ENCODE data around the gene TPP1.

The TPP1 gene

DNA sequence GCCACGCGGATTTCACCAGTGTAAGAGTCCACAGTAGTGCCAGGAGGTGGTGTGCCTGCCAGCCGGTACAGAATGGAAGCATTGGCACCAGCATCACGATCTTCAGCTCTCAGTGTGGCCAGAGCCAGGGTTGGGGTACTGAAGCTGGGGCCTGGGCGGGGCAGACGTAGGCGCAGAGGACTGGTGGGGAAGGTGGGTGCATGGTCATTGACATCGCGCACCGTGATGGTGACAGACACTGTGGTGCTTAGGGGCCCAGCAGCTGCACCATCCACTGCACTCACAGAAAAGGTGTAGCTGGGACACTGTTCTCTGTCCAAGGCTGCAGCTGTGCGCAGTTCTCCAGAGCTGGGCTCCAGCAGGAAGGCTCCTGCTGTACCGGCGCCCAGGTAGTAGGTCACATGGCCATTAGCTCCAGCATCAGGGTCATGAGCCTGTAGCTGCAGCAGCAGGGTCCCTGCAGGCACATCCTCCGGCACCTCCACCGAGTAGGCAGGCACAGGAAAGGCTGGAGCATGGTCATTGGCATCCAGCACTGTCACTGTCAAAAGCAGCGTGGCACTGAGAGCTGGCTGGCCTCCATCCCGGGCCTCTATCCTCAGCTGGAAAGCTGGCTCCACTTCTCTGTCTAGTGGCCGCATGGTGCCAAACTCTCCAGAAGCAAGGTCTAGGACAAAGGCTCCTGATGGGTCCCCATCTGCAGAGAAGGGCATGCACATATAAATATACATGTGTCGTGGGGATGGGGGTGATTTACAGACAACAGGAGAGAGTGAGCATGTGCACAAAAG is 7.9 kb upstream of the TPP1 start:
- peaks cover 30% of the 10 kb centered on the region for H3K36me3 ChIP-seq (ENCODE audit: control insufficient read depth, insufficient read depth, low read length)
- no peak overlapping the region for H3K27ac ChIP-seq (ENCODE audit: low read depth, low read length)
- no peak overlapping the region for H3K4me3 ChIP-seq (ENCODE audit: low read depth, low read length)
- peaks cover 30% of the 10 kb centered on the region for H3K27me3 ChIP-seq (ENCODE audit: control insufficient read depth, insufficient read depth, low read length)
- H3K9me3 ChIP-seq (ENCODE audit: control insufficient read depth, insufficient read depth, low read length) = no peaks in the 10 kb centered on the region
- no peak overlapping the region for H3K9ac ChIP-seq (ENCODE audit: low read depth, low read length)
- H3K4me1 ChIP-seq (ENCODE audit: control insufficient read depth, insufficient read depth, low read length) = no peaks in the 10 kb centered on the region

DNA sequence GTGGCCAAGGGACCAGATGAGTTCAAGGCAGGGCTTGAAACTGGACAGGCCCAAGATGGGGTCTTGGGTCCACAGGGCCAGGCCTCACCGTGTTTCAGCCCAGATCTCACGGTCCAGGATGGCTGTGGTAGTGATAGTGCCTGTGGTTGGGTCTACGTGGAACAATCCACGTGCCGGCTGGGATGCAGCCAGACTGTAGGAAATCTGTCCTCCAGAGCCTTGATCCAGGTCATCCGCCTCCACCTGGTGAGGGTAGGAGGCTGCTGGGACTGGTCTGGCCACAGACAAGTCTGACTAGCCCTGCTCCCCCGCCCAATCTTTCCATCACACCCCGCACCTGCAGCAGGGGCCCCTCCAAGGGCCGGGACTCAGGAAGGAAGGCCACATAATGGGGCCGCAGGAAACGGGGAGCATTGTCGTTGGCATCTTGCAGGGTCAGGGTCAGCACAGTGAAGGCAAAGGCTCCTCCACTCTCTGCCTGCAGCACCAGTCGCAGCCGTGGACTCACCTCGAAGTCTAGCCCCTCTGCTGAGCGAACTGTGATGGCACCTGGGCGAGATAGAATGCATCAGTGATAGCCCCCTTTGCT is 6.7 kb upstream of the TPP1 start:
- peaks cover 19% of the 10 kb centered on the region for H3K27me3 ChIP-seq (ENCODE audit: control insufficient read depth, insufficient read depth, low read length)
- peaks cover 30% of the 10 kb centered on the region for H3K36me3 ChIP-seq (ENCODE audit: control insufficient read depth, insufficient read depth, low read length)

DNA sequence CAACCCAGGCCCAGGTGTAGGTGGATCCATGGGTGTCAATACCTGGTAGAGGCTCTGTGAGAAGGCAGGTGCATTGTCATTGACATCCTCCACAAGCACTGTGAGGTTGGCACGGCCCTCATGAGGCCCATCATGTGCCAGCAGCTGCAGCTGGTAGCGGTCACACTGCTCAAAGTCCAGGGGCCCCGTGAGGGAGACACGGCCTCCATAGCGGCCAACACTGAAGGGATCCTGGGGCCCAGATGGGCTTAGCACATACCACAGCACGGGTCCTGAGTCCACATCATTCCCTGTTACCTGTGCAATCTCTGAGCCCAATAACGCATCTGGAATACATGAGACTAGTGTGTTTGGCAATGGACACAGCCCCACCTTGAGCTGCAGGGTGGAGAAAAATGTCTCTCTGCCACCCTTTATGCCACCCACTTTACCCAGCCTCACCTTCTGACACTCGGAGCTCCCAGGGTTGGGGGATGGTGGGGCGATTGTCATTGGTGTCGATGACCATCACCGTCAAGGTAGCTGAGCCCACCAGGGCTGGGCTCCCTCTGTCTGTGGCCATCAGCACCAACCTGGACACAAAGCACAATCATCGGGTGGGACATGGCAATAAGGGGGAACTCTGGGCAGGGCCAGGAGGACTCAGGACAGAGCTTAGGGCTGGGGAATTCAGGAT is 6.1 kb upstream of the TPP1 start:
- peaks cover 30% of the 10 kb centered on the region for H3K36me3 ChIP-seq (ENCODE audit: control insufficient read depth, insufficient read depth, low read length)
- peaks cover 6% of the 10 kb centered on the region for H3K4me1 ChIP-seq (ENCODE audit: control insufficient read depth, insufficient read depth, low read length)
- no peak overlapping the region for H3K4me3 ChIP-seq (ENCODE audit: low read depth, low read length)
- H3K9ac ChIP-seq (ENCODE audit: low read depth, low read length) = no peak overlapping the region
- no peaks in the 10 kb centered on the region for H3K9me3 ChIP-seq (ENCODE audit: control insufficient read depth, insufficient read depth, low read length)
- H3K27me3 ChIP-seq (ENCODE audit: control insufficient read depth, insufficient read depth, low read length) = peaks cover 13% of the 10 kb centered on the region
- no peak overlapping the region for H3K27ac ChIP-seq (ENCODE audit: low read depth, low read length)

More for the DNA sequence above, 6.7 kb upstream of the TPP1 start:
- Histone ChIP-seq H3K4me3 (ENCODE audit: low read depth, low read length) (no peak overlapping the region), H3K9me3 (ENCODE audit: control insufficient read depth, insufficient read depth, low read length) (no peaks in the 10 kb centered on the region), H3K9ac (ENCODE audit: low read depth, low read length) (no peak overlapping the region), H3K4me1 (ENCODE audit: control insufficient read depth, insufficient read depth, low read length) (peaks cover under 1% of the 10 kb centered on the region; the same call in 1 of the 2 replicates), H3K27ac (ENCODE audit: low read depth, low read length) (no peak overlapping the region)

GRCh38 chr11:6623391-6624363 is 4.5 kb upstream of the TPP1 start:
- Histone ChIP-seq H3K36me3 (ENCODE audit: control insufficient read depth, insufficient read depth, low read length) (peaks cover 30% of the 10 kb centered on the region), H3K9ac (ENCODE audit: low read depth, low read length) (no peak overlapping the region), H3K4me1 (ENCODE audit: control insufficient read depth, insufficient read depth, low read length) (peaks cover 17% of the 10 kb centered on the region), H3K27me3 (ENCODE audit: control insufficient read depth, insufficient read depth, low read length) (no peaks in the 10 kb centered on the region), H3K4me3 (ENCODE audit: low read depth, low read length) (no peak overlapping the region), H3K9me3 (ENCODE audit: control insufficient read depth, insufficient read depth, low read length) (no peaks in the 10 kb centered on the region), H3K27ac (ENCODE audit: low read depth, low read length) (no peak overlapping the region)

GRCh38 chr11:6622261-6623171 is 3.3 kb upstream of the TPP1 start:
- no peak overlapping the region for H3K27ac ChIP-seq (ENCODE audit: low read depth, low read length)

GRCh38 chr11:6621711-6622211 is 2.5 kb upstream of the TPP1 start:
- no peaks in the 10 kb centered on the region for H3K9me3 ChIP-seq (ENCODE audit: control insufficient read depth, insufficient read depth, low read length)
- no peak overlapping the region for H3K27ac ChIP-seq (ENCODE audit: low read depth, low read length)
- peaks cover 24% of the 10 kb centered on the region for H3K36me3 ChIP-seq (ENCODE audit: control insufficient read depth, insufficient read depth, low read length)
- peaks cover 22% of the 10 kb centered on the region for H3K4me1 ChIP-seq (ENCODE audit: control insufficient read depth, insufficient read depth, low read length)
- no peak overlapping the region for H3K4me3 ChIP-seq (ENCODE audit: low read depth, low read length)
- no peak overlapping the region for H3K9ac ChIP-seq (ENCODE audit: low read depth, low read length)
- H3K27me3 ChIP-seq (ENCODE audit: control insufficient read depth, insufficient read depth, low read length) = no peaks in the 10 kb centered on the region

More at GRCh38 chr11:6622261-6623171, 3.3 kb upstream of the TPP1 start:
- H3K27me3 ChIP-seq (ENCODE audit: control insufficient read depth, insufficient read depth, low read length) = no peaks in the 10 kb centered on the region
- H3K36me3 ChIP-seq (ENCODE audit: control insufficient read depth, insufficient read depth, low read length) = peaks cover 30% of the 10 kb centered on the region
- no peak overlapping the region for H3K9ac ChIP-seq (ENCODE audit: low read depth, low read length)
- no peaks in the 10 kb centered on the region for H3K9me3 ChIP-seq (ENCODE audit: control insufficient read depth, insufficient read depth, low read length)
- H3K4me1 ChIP-seq (ENCODE audit: control insufficient read depth, insufficient read depth, low read length) = peaks cover 22% of the 10 kb centered on the region
- no peak overlapping the region for H3K4me3 ChIP-seq (ENCODE audit: low read depth, low read length)

DNA sequence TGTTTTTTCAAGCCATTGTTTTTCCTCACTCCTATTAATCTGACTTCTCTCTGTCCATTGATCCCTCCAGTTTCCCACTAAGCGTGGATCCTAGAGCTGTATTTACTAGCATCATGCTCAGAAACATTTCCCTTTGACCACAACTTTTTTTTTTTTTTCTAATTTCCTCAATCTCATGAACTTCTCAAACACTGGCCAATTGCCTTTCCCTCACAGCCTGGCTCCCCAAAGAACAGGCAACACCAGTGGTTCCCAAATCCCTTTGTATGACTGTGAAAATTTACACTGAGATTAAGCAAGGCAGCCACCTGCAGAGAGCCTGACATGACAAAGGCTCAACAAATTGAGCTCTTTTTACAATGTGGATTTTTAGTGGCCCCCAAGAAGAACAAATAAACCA is 1.4 kb upstream of the TPP1 start:
- no peaks in the 10 kb centered on the region for H3K27me3 ChIP-seq (ENCODE audit: control insufficient read depth, insufficient read depth, low read length)
- no peaks in the 10 kb centered on the region for H3K9me3 ChIP-seq (ENCODE audit: control insufficient read depth, insufficient read depth, low read length)
- peaks cover 22% of the 10 kb centered on the region for H3K4me1 ChIP-seq (ENCODE audit: control insufficient read depth, insufficient read depth, low read length)
- no peak overlapping the region for H3K27ac ChIP-seq (ENCODE audit: low read depth, low read length)
- H3K9ac ChIP-seq (ENCODE audit: low read depth, low read length) = no peak overlapping the region
- H3K4me3 ChIP-seq (ENCODE audit: low read depth, low read length) = no peak overlapping the region
- peaks cover 22% of the 10 kb centered on the region; the same call in 1 of the 2 replicates for H3K36me3 ChIP-seq (ENCODE audit: control insufficient read depth, insufficient read depth, low read length)

GRCh38 chr11:6618117-6619003 is 862 bp downstream of the TPP1 start:
- H3K27ac ChIP-seq (ENCODE audit: low read depth, low read length) = peak overlapping the region; percentile 48
- H3K4me1 ChIP-seq (ENCODE audit: control insufficient read depth, insufficient read depth, low read length) = peaks cover 22% of the 10 kb centered on the region
- peak overlapping the region; percentile 33 for H3K9ac ChIP-seq (ENCODE audit: low read depth, low read length)
- H3K9me3 ChIP-seq (ENCODE audit: control insufficient read depth, insufficient read depth, low read length) = no peaks in the 10 kb centered on the region
- H3K4me3 ChIP-seq (ENCODE audit: low read depth, low read length) = peak overlapping the region; percentile 87
- peaks cover 31% of the 10 kb centered on the region for H3K36me3 ChIP-seq (ENCODE audit: control insufficient read depth, insufficient read depth, low read length)
- no peaks in the 10 kb centered on the region for H3K27me3 ChIP-seq (ENCODE audit: control insufficient read depth, insufficient read depth, low read length)

GRCh38 chr11:6617315-6617781 is 1.9 kb downstream of the TPP1 start:
- H3K36me3 ChIP-seq (ENCODE audit: control insufficient read depth, insufficient read depth, low read length) = peaks cover 31% of the 10 kb centered on the region
- no peaks in the 10 kb centered on the region for H3K9me3 ChIP-seq (ENCODE audit: control insufficient read depth, insufficient read depth, low read length)
- H3K4me1 ChIP-seq (ENCODE audit: control insufficient read depth, insufficient read depth, low read length) = peaks cover 27% of the 10 kb centered on the region
- H3K27me3 ChIP-seq (ENCODE audit: control insufficient read depth, insufficient read depth, low read length) = no peaks in the 10 kb centered on the region
- H3K9ac ChIP-seq (ENCODE audit: low read depth, low read length) = no peak overlapping the region
- H3K4me3 ChIP-seq (ENCODE audit: low read depth, low read length) = no peak overlapping the region
- H3K27ac ChIP-seq (ENCODE audit: low read depth, low read length) = no peak overlapping the region
